Measurements from ENCODE around the gene AURKA.

Gene AURKA

DNA sequence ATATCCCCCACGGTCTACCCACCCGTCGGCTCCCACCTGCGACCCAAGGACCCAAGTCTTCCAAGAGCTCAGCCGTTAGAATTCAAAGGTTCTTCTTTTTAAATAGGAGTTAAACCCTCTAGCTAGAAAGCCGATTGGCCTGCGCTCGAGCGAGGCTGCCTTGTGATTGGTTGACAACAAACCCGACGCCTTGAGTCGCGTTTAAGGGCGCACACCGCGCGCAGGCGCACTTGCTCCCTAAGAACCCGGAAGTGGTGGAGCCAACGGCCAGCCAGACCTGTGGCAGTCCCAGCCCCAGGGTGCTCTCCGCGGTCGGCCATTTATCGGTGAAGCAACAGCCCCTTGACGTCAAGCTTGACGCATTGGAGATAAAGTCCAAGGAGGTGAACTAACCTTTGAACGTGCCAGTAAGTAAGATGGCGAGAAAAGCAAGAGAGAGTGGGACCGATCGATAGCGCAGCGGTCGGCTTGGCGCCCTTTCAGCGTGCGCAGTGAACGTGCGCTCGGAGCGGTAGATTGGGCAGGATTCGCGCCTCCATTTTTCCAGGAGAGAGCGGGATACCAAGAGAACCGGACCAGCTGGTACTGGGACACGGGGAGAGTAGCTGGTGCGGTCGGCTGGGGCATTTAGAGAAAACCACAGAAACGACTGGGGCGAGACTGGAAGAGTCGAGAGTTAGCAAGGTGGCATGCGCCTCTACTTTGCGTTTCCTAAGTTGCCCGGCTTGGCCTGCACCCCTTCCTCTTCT is at the start of gene AURKA, which contains the start of gene CSTF1:
TSS of gene AURKA (minus strand) at position 84 of the 749 bp plus-strand sequence. CDS start 4,018 bp downstream, outside the sequence.
TSS of gene CSTF1 (plus strand) at position 514 of the 749 bp plus-strand sequence. CDS start 2,908 bp downstream, outside the sequence.
- peak; percentile 97 for DNase-seq

DNA sequence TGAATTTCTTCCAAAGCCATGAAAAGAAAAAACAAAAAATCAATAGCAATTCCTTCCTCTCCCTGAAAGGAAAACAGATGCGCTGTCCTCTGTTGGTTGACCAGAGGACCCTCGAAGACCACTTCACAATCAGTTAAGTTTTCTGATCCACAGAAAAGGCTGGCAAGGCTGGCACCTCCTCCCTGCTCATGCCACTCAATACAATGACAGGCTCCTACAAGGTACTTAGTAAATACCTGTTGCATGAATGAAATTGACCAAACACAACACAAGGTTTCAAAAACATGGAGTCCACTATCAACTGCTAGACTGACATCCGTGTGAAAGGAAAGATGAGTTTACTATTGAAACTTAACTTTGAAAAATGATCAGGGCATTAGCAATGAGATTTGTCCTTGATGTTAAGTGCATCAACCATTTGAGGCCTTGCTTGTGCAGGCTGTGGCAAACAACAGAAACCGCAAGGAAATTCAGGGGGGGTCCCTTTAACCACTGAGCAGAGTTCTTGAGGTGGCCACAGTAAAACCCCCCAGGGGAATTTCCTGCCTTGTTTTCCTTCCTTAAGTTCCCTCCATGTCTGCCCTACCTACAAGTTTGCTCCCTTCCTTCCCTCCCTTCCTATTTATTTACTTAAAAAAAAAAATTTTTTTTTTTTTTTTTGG is 48.5 kb upstream of the AURKA start:
- no peak for DNase-seq

DNA sequence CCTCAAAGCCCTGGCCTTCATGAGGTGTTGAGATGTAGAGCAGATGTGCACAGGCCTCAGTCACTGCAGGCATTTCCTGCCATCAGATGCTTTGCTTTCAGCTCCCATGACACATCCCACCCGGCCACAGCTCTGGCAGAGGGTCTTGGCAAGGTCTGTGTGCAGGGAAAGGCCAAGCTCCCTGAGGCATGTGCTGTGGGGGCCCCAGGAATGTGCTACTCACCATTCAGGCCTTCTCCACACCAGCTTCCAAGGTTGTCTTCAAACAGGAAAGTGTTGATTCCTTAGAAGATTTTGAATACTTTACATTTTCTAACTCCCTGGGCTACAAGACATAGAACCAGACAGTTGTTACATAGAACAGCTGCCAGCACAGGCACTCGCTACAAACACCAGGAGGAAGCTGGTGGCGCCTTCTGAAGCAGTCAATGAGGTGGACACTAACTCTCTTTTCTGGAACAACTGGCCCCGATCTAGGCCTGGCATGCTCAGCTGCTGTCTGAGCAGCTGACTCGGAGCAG is 47.8 kb upstream of the AURKA start:
- no peak for DNase-seq

DNA sequence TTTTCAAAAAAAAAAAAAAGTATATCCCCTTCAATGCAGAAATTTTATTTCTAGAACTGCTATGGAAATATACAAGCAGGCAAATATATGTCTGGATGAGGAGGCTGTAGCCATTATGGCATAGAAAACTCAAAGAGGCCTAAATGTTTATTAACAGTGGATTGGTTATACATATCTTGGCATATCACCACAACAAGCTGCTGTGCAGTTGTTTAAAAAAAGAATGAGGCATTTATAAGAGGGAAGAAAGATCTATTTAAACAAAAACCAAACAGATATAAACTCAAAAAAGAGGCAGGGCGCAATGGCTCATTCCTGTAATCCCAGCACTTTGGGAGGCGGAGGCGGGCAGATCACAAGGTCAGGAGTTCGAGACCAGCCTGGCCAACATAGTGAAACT is 46.3 kb upstream of the AURKA start:
- DNase-seq = no peak

DNA sequence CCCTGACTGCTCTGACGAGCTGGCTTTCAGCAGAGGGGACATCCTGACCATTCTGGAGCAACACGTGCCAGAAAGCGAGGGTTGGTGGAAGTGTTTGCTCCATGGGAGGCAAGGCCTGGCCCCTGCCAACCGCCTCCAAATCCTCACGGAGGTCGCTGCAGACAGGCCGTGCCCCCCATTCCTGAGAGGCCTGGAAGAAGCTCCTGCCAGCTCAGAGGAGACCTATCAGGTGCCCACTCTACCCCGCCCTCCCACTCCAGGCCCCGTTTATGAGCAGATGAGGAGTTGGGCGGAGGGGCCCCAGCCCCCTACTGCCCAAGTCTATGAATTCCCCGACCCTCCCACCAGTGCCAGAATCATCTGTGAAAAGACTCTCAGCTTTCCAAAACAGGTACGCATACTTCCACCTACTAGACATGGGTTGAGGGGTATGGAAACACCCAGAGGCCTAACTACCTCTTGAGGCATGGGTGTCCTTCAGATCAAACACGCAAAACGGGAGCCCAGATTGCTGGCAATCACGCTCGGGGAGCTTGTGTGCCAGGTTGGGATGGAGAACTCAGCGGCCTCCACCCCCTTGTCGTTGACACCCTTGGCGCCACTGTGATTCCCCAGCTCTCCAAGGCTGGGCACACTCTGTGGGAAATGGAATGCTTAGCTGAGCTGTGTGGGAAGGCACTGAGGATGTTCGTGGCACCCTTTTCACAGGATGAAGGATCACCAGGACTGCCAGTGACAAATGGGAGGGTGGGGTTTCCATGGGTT is 45.4 kb upstream of the AURKA start:
- DNase-seq = no peak

DNA sequence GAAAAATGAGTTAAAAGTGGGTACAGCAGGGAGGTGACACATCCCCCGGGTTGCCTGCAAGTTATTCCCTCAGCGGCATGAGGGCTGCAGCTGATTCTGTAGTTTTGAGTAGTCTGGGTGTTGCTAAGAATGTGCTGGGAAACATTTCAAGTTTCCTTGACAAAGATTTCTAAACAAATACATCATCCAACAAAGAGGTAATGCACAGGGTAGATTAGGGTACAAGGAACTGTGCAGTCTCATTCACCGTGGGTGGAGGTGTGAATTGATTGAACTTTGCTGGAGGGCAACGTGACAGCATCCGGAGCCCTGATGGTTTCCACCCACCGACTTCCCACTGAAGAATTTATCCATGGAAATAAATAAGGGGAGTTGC is 41.9 kb upstream of the AURKA start:
- no peak for DNase-seq

DNA sequence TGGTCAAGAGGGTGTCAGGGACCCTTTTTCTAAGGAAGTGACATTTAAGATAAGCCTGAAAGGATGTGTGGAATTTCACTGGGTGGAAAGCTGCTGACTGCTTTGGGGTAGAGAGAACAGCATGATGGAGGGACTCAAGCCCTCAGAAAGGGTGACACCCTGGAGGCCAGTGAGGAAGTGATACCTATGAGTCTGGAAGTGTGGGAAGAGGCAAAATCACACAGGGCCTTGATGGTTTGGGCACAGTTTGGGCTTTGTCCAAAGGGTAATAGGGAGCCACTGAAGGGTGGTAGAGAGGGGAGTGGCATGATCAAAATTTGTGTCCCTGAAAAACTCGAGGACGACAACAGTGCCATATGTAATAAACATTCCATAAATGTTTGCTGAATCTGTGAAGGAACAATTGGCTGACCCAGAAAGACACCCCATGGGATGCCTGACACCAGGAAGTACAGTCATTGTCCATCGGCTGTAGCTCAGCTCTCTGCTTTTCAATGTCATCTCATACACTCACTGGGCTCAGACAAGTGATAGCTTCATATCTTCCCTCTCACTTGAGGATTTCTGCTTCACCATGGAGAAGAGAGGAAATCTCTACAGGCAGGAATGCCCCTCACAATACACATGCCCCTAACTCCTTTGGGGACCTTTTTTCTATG is 41.3 kb upstream of the AURKA start:
- DNase-seq = no peak

DNA sequence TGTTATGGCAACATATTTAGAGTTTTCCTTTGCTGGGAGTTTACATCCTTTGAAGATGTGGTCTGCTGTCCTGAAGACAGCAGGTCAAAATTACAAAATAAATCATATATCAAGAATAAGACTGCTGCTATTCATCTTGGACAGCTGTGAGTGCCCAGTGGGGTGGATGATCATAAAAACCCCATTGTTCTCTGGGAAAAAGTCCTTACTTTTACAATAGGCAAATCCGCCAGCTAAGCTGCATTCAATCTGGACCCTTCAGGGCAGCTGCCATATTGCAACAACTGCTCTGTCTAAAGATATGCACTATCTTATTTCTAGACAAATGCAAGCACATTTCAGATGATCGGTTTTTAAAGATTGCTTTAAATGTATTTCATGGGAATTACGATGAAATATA is 39.5 kb upstream of the AURKA start:
- no peak for DNase-seq

DNA sequence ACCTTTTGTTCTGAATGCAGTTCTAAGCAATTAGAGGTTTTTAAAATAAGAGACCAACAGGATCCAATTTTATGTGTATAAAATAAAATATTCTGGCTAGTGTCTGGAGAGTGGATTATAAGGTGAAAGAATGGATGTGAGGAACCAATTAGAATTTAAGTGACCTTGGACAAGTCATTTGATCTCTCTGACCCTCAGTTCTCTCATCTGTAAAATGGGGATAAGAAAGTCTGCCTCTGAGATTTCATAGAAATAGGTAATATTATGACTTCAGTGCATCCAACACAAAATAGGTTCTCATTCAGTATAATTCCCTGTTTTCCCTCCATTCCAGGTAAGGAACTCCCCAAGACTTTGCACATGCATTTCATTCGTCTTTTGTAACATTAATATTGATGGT is 38.9 kb upstream of the AURKA start:
- DNase-seq = no peak

DNA sequence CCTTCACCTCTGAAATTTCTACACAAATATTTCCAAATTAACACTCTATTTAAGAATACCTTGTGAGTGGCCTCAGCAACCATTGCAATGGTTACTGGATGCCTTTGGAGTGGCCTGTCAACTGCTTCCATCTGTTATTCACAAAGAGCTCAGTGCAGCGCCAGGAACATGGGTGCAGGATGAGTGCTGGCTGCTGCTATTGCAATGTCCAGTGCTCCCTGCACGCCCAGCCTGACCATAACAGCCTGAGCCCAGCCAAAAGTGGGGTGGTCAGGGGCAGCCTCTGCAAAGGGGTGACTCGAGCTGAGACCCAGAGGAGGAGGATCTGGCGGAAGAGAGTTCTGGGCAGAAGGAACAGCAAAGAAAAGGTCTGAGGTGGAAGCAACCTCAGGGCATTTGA is 38.4 kb upstream of the AURKA start:
- no peak for DNase-seq

DNA sequence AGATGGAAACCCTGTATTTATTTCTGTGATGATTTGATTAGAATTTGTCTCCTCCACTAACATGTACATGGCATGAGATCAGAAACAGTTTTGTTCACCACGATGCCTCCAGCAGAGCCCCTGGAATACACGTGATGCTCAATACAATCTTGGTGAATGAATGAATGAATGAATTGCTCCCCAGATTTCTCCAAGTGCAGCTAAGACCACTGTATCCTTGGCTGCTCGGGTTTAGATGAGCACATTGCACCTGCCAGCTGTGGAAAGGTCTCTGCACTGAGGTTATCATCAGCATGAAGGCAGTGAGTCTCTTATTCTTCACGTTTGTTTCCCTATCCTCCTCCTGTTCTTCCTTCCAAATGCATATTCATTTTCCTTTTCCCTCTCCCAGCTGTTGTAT is 37.9 kb upstream of the AURKA start:
- no peak for DNase-seq

DNA sequence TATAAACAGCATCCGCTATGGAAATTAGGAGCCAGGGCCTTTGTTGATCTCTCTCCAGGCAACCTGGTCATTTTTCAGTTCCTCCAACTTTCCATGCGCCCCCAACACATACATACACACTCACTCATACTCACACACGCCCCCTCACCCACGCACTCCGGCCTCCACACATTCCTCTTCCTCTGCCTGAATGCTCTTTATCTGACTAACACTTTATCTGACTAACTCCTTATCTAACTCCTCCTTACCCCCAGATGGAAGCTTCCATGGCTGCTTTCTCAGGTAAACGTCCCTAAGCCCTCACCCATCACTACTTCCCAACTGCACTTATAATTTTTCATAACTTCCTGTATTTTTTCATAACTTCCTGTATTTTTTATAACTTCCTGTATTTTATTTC is 37.5 kb upstream of the AURKA start:
- no peak for DNase-seq

DNA sequence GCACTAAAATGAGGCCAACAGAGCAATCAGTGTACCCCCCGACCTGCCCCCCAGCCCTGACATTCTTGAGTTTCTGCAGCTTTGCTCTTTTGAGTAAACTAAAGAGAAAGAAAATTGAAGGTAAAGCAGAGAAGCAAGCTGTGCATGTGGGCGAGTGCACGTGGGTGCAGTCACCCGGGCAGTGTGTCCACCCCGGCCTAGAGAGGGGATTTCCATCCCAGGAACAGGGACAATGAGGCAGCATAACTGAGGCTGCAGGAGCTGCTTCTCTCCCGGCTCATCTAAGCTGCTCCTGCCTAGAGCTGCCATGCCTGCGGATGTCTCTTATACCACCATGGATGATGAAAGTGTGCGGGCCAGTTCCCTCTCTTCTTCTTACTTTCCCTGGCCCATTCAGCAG is 36.9 kb upstream of the AURKA start:
- no peak for DNase-seq

DNA sequence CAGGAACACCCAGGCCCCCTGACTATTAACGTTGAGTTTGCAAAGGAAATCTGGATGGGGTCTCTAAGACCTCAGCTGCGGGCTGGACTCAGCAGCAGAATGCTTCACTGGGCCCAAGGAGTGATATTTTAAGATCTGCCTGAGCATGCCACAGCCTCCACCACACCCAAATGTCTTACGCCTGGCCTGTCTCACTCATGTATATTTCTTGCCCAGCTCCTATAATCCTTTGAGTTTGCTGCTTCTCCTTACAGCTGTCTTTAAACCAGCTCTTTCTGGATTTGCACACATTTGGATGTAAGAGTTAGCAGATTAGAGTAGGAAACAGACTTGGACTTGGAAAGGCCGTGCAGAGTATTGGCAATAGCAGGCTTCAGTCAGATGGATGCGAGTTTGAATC is 36.4 kb upstream of the AURKA start:
- DNase-seq = no peak

DNA sequence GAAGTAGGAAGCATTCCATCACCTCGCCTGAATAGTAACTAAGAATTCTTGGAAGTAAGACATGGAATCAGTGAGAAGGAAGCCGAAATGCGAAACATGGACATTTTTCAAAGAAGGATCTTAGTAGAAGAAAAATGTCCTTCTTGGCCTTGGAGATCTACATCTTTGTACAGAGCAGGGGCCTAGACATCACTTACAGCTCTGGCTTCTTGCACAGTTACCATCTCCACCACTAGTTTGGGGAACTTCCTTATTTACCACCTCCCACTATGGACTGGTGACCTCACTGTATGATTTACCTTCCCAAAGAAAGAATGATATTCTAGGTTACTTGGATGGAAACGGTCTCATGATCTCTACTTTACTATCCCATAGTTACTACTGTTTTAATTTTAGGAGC is 35.8 kb upstream of the AURKA start:
- DNase-seq = no peak

DNA sequence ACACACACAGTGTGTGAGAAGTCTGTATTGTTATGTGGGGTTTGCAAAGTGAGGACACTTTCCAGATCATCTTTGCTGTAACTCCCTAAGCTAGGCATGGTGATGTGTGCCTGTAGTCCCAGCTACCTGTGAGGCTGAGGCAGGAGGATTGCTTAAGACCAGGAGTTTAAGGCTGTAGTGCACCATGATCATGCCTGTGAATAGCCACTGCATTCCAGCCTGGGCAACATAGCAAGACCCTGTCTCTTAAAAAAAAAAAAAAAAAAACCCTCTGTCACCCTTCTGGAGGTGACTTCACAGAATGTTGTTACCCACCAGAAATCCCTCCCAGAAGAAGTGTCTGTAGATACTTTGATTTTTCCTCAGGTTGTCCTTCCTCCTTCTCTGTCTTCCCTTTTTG is 34.9 kb upstream of the AURKA start:
- DNase-seq = no peak

DNA sequence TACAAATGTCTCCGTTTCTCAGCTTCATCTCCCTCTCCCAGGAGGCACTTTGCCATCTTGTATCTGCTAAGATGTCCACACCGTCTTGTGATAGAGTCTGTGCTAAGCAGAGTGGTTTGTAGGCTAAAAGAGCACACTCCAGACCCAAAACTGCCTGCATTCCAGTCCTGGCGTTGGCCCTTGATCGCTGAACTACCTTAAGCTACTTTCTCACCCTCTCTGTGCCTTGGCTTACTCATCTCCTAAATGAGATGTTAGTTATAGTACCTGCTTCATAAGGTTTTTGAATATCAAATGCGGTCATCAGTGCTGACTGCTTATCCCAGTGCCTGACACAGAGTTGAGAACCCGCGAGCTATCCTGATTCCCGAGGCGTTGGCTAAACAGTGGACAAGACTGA is 34.0 kb upstream of the AURKA start:
- no peak for DNase-seq

DNA sequence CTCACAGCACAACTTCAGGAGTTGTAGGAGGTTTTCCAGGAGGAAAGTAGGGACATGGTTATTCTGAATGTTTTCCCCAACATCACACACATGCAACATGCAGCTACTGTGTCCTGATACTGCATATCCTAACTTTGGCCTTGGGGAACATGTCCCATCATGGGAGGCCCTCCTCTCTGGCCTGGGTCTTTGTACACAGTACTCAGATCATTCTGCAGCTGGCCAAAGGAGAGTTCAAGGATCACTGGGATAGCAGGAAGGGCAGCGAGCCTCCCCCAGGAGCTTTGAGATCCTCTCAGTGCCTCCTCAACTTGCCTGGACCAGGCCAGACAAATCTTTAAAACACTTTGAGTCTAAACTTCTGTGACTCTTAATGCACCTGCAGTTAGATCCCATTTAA is 32.9 kb upstream of the AURKA start:
- DNase-seq = no peak

DNA sequence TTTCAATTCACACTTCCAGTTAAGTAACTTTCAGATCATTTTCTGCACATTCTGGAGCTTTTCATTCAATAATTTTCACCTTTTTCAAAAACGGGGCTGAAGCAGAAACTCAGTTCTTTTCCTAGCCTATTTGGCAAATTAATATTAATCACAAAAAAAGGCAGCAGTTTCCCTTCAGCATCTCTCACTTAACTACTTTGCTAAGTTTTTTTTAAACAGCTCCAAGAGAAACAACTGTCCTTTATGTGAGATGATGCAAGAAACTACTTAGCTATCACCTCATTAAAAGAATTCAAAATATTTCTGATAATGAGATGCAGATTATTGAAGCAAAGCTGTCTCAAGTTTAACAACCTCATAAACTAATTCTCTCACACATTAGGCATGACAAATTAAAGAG is 31.9 kb upstream of the AURKA start:
- DNase-seq = no peak

DNA sequence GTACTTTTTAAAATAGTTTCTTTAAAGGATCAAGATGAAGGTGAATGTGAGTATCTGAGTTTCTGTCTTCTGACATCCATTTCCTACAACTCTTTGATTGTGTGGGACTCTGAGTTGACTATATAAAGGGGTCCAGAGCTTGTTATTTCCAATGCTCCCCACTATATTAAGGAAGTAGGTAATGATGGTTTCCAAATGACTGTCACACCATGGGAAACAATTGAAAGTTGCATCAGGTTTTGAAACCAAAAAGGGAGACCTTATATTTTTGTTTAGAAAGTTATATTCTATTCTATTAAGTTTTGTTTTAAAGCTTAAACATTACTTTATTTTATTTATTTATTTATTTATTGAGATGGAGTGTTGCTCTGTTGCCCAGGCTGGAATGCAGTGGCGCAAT is 31.2 kb upstream of the AURKA start:
- no peak for DNase-seq

DNA sequence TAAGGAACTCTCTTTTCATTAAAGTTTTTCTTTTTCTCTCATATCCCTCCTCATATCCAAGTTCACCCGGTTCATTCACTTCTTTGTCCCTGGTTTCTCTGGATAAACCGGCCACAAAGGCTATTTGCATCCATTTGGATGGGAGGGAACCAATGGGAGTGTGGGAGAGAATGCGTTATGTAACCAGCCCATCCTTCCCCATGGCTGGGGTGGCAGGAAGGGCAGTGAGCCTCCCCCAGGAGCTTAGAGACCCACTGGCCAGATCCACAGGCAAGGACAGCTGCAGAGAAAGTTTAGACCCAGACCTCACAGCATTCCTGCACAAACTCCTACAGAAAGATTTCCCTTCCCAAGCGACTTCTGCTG is 30.8 kb upstream of the AURKA start:
- DNase-seq = no peak

DNA sequence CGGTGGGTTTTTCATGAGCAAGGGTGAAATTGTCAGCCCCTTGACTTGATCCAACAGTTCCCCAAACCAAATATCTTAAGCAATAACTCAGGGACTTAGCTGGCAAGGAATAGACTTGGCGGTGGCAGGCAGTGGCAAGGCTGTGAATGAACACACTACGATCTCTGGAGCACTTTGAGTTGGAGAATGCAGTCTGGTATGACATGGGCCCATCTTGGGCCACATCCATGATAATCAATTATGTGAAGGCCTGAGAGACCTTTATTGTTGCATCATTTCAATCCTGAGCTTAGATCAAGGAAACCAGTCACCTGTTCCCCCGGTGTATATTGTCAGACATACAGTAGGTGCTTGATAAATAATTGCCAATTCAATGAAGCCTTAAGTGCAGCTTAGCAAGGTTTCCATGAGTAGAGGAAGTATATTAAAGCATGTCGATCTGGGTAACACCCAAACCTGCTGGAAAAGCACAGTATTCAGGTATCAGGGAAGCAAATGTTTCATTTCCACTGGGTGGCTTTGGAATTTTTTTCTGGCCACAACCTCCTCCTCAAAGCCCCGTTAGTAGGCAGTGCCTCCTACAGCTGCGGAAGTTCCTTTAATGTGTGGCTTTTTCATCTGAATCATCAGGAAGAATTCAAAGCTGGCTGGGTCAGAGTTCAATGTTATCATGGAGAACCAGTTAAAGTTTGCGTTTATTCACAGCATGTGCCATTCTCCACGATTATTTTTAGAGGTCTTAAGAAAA is 30.2 kb upstream of the AURKA start:
- no peak for DNase-seq

Measured in NCI-H2107 (cell line).